Kidney tubule cell (primary cell): ENCODE measurements around the gene SLC18A3.

ENCODE experiments used
- DNase-seq: peaks from one replicate; pipeline ENCODE4 v3.0.0-alpha.2; 2018; ENCODE audit warnings: low spot score

The SLC18A3 gene

DNA sequence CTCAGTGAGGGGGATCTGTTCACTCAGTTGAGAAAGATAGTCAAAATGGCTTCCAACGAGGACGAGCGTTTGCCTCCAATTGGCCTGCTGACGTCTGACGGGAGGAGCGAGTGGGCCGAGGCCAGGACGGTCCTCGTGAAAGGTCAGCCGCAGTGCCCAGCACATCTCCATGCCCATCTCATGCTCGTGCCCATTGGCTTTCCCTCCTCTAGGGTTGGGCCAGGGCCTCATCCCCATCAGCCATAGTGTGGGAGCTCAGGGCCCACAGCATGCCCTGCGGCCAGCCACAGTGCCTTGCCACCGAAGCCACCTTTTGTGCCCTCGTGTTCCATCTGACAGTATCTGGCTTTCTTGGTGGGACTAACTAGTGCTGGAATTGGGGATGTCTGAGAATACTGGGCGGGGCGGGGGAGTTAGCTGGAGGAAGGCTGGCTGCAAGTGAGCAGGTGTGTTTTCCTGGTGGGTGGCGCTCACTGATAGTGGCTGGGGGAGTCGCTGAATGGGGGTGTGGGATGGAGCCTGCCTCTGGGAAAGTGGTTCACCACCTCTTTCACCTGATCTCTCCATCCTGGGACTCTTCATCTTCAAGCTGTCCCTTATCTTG, 17.6 kb downstream of the SLC18A3 start:
- DNase-seq: no peak

DNA sequence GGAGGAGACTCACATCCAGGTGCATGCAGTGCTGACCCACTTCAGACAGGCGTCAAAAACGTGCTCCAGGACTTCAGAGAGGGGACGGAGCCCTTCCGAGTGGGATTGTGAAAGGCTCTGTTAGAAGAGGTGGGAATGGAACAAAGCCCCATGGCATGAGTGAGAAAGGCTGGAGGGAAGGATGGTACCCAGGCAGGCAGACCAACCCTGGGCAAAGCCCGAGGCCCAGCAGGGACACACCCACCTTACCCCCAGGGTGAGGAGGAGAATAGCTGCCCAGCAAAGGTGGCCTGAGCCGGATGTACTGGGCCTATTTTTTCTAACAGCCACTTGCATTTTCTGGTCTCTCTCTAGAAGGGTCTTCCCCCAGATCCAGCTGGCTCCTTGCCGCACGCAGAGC, 18.5 kb downstream of the SLC18A3 start:
- DNase-seq: no peak

GRCh38 chr10:49629431-49629881, 19.3 kb downstream of the SLC18A3 start:
- DNase-seq: no peak

- DNase-seq: no peak
Observed at GRCh38 chr10:49631975-49632374, 21.9 kb downstream of the SLC18A3 start.

- DNase-seq: peak; percentile 62
Observed at GRCh38 chr10:49632406-49633317, 22.6 kb downstream of the SLC18A3 start.

- DNase-seq: no peak
Observed at GRCh38 chr10:49633327-49634068, 23.4 kb downstream of the SLC18A3 start.

GRCh38 chr10:49634069-49634660, 24.1 kb downstream of the SLC18A3 start:
- DNase-seq: no peak

- no peak for DNase-seq
Observed at GRCh38 chr10:49642311-49642710, 32.2 kb downstream of the SLC18A3 start.

DNA sequence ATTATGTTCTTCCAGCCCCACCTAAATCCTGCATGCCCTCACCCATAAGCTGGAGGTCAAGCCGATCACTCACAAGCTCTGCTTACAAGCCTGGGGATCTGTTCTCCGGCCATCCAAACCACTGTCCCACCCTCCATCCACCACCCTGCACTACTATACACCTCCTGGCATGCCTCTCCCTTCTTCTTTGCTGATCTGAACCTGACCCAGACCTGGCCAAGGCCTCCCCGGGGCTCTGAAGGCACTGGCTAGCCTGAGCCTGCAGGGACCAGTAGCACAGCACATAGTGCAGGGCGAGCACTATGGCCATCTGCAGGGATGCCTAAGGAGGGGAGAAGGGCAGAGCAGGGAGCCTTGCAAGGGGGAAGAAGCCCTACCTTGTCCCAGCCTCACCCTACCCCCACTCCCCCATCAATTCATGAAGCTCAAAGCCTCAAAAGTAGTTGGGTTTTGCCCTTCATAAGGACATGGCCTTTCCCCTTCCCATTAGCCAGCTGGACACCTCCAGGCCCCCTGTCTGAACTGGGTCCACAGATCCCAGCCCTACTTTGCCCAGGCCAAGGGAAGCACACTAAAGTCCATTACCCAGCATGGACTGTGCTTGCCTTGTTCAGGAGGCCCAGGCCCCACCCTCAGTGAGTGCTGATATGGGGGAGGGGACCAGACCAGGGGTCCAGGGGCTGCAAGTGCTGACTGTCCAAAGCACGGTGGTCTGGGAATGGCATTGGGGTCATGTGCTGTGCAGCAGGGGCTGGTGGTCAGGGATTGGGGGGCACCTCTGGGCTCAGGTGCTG, 33.3 kb downstream of the SLC18A3 start:
- no peak for DNase-seq

- no peak for DNase-seq
Observed at GRCh38 chr10:49644035-49644646, 34.0 kb downstream of the SLC18A3 start.

GRCh38 chr10:49645417-49645816, 35.3 kb downstream of the SLC18A3 start:
- DNase-seq: no peak

- no peak for DNase-seq
Observed at GRCh38 chr10:49645871-49646870, 36.1 kb downstream of the SLC18A3 start.

DNA sequence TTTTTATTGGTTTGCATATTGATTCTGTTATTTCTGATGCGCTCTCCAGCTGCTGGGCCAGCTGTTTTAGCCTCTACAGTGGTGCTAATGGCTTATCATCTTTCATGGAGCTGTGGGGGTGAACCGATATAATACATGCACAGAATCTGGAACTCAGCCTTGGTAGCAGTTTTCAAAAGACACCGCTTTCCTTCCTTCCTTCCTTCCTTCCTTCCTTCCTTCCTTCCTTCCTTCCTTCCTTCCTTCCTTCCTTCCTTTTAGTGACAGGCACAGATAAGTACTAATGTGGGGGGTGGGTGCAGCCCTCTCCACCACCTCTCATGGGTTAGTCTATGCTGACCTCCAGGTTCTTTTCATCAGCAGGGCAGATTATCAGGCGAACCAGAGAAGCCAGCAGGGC, 37.4 kb downstream of the SLC18A3 start:
- no peak for DNase-seq

GRCh38 chr10:49647985-49648795, 38.1 kb downstream of the SLC18A3 start:
- DNase-seq: no peak

- DNase-seq: no peak
Observed at GRCh38 chr10:49649294-49649693, 39.2 kb downstream of the SLC18A3 start.

GRCh38 chr10:49649936-49650723, 40.0 kb downstream of the SLC18A3 start:
- DNase-seq: no peak

DNA sequence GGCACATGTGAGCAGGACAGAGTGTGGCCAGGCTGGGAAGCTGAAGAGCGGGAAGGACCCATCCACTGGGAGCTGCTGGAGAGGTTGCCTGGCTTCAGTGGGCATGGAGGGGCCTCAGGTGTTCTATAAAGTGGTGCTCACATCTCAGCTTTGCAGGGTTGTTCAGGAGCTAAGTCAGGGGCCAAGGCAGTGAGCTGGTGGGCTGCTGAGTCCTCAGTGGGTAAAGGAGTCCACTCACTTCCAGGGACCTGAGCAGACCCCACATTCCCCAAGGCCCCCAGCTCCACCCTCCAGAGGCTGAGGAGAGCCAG, 40.6 kb downstream of the SLC18A3 start:
- DNase-seq: no peak
